H1 (cell line): ENCODE measurements around the gene LRRC27.
A peak's percentile ranks its signal among the peaks of the same experiment; 100 is the strongest.

ENCODE experiments used
- EZH2 ChIP-seq: fragments of 200-600 bp; sonication (generic); IDR thresholded peaks from 2 replicates; pipeline ENCODE4 v1.7.1; 2012; ENCODE audit warnings: low read depth, mild to moderate bottlenecking, moderate library complexity, low read length, inconsistent platforms; ENCODE audit not compliant: severe bottlenecking
- JUN ChIP-seq: IDR thresholded peaks from 2 replicates; pipeline ENCODE4 v1.6.1; 2011; ENCODE audit warnings: low read depth, mild to moderate bottlenecking, improper control_type of control experiment, low read length
- SP1 ChIP-seq: IDR thresholded peaks from 2 replicates; pipeline ENCODE4 v1.6.1; 2011; ENCODE audit warnings: low read depth, low read length
- TF ChIP-seq, protein P1 (sequence below), 3 experiments: IDR thresholded peaks; 1 replicate in 2 of 3; 2 replicates in 1 of 3; pipeline versions ENCODE4 v1.5.1 to v1.6.1; 2011; ENCODE audit warnings: low read length in 3 of 3, mild to moderate bottlenecking in 3 of 3, inconsistent platforms in 2 of 3, low read depth in 1 of 3, moderate library complexity in 1 of 3; ENCODE audit not compliant: insufficient read depth in 1 of 3; ENCODE audit errors: control extremely low read depth in 1 of 3

- TF ChIP-seq SP1 (peak; percentile 90), JUN (no peak), EZH2 (no peak)
- TF ChIP-seq, protein P1, sequence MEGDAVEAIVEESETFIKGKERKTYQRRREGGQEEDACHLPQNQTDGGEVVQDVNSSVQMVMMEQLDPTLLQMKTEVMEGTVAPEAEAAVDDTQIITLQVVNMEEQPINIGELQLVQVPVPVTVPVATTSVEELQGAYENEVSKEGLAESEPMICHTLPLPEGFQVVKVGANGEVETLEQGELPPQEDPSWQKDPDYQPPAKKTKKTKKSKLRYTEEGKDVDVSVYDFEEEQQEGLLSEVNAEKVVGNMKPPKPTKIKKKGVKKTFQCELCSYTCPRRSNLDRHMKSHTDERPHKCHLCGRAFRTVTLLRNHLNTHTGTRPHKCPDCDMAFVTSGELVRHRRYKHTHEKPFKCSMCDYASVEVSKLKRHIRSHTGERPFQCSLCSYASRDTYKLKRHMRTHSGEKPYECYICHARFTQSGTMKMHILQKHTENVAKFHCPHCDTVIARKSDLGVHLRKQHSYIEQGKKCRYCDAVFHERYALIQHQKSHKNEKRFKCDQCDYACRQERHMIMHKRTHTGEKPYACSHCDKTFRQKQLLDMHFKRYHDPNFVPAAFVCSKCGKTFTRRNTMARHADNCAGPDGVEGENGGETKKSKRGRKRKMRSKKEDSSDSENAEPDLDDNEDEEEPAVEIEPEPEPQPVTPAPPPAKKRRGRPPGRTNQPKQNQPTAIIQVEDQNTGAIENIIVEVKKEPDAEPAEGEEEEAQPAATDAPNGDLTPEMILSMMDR (IDR thresholded peaks at IDR 0.05; ENCODE audit: control extremely low read depth in 1 of 3, insufficient read depth in 1 of 3, low read depth in 1 of 3, low read length in 3 of 3) = no peak
Measured at GRCh38 chr10:132409667-132410028, 77.7 kb downstream of the LRRC27 start.
